Peyer's patch (tissue), 4 donors: Measurements from ENCODE around the gene ARID1B. TPM values are rescaled to one million over a fixed set of nuclear protein-coding genes. Genes with fewer than 3 reads are reported as not detected.

ENCODE experiments used
- DNase-seq, 3 donors: peaks; one replicate each; pipeline ENCODE4 v3.0.0-alpha.2; 2017 to 2019
- H3K27ac ChIP-seq, 4 donors: fragments of 200-600 bp; sonication (generic); one replicate each; pipeline ENCODE4 v1.5.1; 2016 to 2019
- H3K27me3 ChIP-seq, 2 donors: fragments of 200-600 bp; sonication (generic); one replicate each; pipeline ENCODE4 v1.5.1; 2019
- H3K36me3 ChIP-seq, 3 donors: fragments of 200-600 bp; sonication (generic); one replicate each; pipeline ENCODE4 v1.5.1; 2016 to 2019
- H3K4me1 ChIP-seq, 4 donors: fragments of 200-600 bp; sonication (generic); one replicate each; pipeline ENCODE4 v1.5.1; 2016 to 2019
- H3K4me3 ChIP-seq, 4 donors: fragments of 200-600 bp; sonication (generic); 1 replicate in 3 of 4; 2 replicates in 1 of 4; pipeline ENCODE4 v1.5.1; 2016 to 2019; ENCODE audit warnings: mild to moderate bottlenecking in 1 of 4
- H3K9me3 ChIP-seq, 4 donors: fragments of 200-600 bp; sonication (generic); one replicate each; pipeline ENCODE4 v1.5.1; 2016 to 2019; ENCODE audit warnings: mild to moderate bottlenecking in 1 of 4
- POLR2A ChIP-seq, 2 donors: fragments of 450-650 bp; IDR thresholded peaks; one replicate each; pipeline ENCODE4 v1.5.1; 2017; ENCODE audit warnings: antibody characterized with exemption in 2 of 2, mild to moderate bottlenecking in 2 of 2, moderate library complexity in 2 of 2
- total RNA-seq, 4 donors: library from RNA; depleted of rRNA; stranded (reverse); fragments of >200 nt; gene quantifications; one replicate each; pipeline ENCODE4 v1.1.0, GENCODE V29; 2016
- TF ChIP-seq, protein P1 (sequence below), 6 experiments: fragments of 450-650 bp in 4 of 6; fragments of 200-600 bp in 2 of 6; sonication (generic) in 1 of 6; IDR thresholded peaks; one replicate each; pipeline ENCODE4 v1.5.1; 2017 to 2019; ENCODE audit warnings: antibody characterized with exemption in 6 of 6, mild to moderate bottlenecking in 3 of 6, moderate library complexity in 1 of 6

The ARID1B gene
- total RNA-seq, 4 donors from 2014 or later: 117 to 174 (median 149) TPM

- Histone ChIP-seq H3K36me3 (no peaks in the 10 kb centered on the region), H3K9me3 (no peaks in the 10 kb centered on the region), H3K27me3 (no peaks in the 10 kb centered on the region), H3K4me3 (peak overlapping the region; percentile 2 to 34 (median 18)), H3K27ac (peak overlapping the region; percentile 17 to 86 (median 67)), H3K4me1 (peaks cover 0 to 38% (median 10%) of the 10 kb centered on the region in 4 donors)
- DNase-seq: peak in 2 of 3 donors; percentile 78
- TF ChIP-seq, protein P1, sequence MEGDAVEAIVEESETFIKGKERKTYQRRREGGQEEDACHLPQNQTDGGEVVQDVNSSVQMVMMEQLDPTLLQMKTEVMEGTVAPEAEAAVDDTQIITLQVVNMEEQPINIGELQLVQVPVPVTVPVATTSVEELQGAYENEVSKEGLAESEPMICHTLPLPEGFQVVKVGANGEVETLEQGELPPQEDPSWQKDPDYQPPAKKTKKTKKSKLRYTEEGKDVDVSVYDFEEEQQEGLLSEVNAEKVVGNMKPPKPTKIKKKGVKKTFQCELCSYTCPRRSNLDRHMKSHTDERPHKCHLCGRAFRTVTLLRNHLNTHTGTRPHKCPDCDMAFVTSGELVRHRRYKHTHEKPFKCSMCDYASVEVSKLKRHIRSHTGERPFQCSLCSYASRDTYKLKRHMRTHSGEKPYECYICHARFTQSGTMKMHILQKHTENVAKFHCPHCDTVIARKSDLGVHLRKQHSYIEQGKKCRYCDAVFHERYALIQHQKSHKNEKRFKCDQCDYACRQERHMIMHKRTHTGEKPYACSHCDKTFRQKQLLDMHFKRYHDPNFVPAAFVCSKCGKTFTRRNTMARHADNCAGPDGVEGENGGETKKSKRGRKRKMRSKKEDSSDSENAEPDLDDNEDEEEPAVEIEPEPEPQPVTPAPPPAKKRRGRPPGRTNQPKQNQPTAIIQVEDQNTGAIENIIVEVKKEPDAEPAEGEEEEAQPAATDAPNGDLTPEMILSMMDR (IDR thresholded peaks at IDR 0.05): no peak
- TF ChIP-seq POLR2A (IDR thresholded peaks at IDR 0.05): no peak
Observed at GRCh38 chr6:157240059-157240959, 463.1 kb downstream of the ARID1B start.

GRCh38 chr6:157240960-157241311 is 463.8 kb downstream of the ARID1B start:
- Histone ChIP-seq H3K4me1 (peaks cover 0 to 32% (median 5%) of the 10 kb centered on the region in 4 donors), H3K9me3 (no peaks in the 10 kb centered on the region), H3K27me3 (no peaks in the 10 kb centered on the region), H3K36me3 (no peaks in the 10 kb centered on the region), H3K4me3 (peak overlapping the region in 2 of 4 donors; percentile 33 to 34), H3K27ac (peak overlapping the region; percentile 17 to 86 (median 67))
- no peak for TF ChIP-seq POLR2A (IDR thresholded peaks at IDR 0.05)
- TF ChIP-seq, protein P1 (IDR thresholded peaks at IDR 0.05): no peak
- DNase-seq: no peak

DNA sequence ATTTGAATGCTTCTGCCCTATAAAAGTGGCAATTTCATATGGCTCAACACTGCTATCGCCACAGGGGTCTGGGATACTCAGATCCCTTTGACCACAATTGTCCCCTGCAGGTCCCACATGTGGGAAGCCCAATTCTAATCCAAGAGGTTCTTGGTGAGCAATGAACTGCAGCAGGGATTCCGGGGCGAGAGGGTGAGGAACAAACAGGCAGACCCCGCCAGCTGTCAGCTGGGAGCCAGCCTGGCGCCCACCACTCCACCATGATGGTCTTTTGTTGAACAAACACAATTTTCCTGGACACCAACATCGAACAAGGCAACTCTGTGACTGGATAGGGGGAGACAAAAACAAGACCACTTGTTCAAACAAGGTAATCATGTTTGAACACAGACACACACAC is 465.6 kb downstream of the ARID1B start:
- H3K9me3 ChIP-seq: no peaks in the 10 kb centered on the region
- H3K36me3 ChIP-seq: no peaks in the 10 kb centered on the region
- peak in 2 of 3 donors; percentile 36 to 39 for DNase-seq
- no peak for TF ChIP-seq POLR2A (IDR thresholded peaks at IDR 0.05)
- TF ChIP-seq, protein P1 (IDR thresholded peaks at IDR 0.05): no peak
- no peaks in the 10 kb centered on the region for H3K27me3 ChIP-seq
- no peak overlapping the region for H3K4me3 ChIP-seq
- H3K4me1 ChIP-seq: peaks cover 0 to 22% (median 0%) of the 10 kb centered on the region in 4 donors
- peak overlapping the region in 1 of 4 donors; percentile 86 for H3K27ac ChIP-seq

- Histone ChIP-seq H3K27me3 (no peaks in the 10 kb centered on the region), H3K4me3 (no peak overlapping the region), H3K4me1 (peaks cover 0 to 22% (median 0%) of the 10 kb centered on the region in 4 donors), H3K9me3 (no peaks in the 10 kb centered on the region), H3K36me3 (no peaks in the 10 kb centered on the region), H3K27ac (no peak overlapping the region)
- TF ChIP-seq, protein P1 (IDR thresholded peaks at IDR 0.05): no peak
- TF ChIP-seq POLR2A (IDR thresholded peaks at IDR 0.05): no peak
- no peak for DNase-seq
Observed at GRCh38 chr6:157244175-157244574, 467.0 kb downstream of the ARID1B start.

- H3K36me3 ChIP-seq: no peaks in the 10 kb centered on the region
- peaks cover 0 to 19% (median 0%) of the 10 kb centered on the region in 4 donors for H3K4me1 ChIP-seq
- H3K27ac ChIP-seq: no peak overlapping the region
- no peaks in the 10 kb centered on the region for H3K9me3 ChIP-seq
- TF ChIP-seq, protein P1 (IDR thresholded peaks at IDR 0.05): no peak
- TF ChIP-seq POLR2A (IDR thresholded peaks at IDR 0.05): no peak
- peak in 2 of 3 donors; percentile 10 to 28 for DNase-seq
- H3K4me3 ChIP-seq: no peak overlapping the region
- no peaks in the 10 kb centered on the region for H3K27me3 ChIP-seq
Observed at GRCh38 chr6:157244780-157245179, 467.6 kb downstream of the ARID1B start.
